Activated naive CD4-positive, alpha-beta T cell treated with anti-CD3 and anti-CD28 coated beads, Interleukin-2, amount 50 U/mL, for 72 hours (primary cell): ENCODE data around the gene ASCL2. TPM values are rescaled to one million over a fixed set of nuclear protein-coding genes. Genes with fewer than 3 reads are reported as not detected.

Experiments
- ATAC-seq, 2 donors: fragments of 150-1000 bp; cut with Tn5 transposase; 2 replicates each; pipeline ENCODE4 v1.10.0; 2021; ENCODE audit warnings: mild to moderate bottlenecking in 2 of 2, moderate library complexity in 2 of 2
- DNase-seq, 2 donors: peaks; one replicate each; pipeline ENCODE4 v3.0.0; 2021 to 2022; ENCODE audit warnings: low spot score in 2 of 2
- H3K27ac Mint-ChIP-seq, 2 donors: one replicate each; pipeline ENCODE4 v1.8.0; 2022; ENCODE audit warnings: mild to moderate bottlenecking in 2 of 2, mixed read lengths in 2 of 2
- H3K36me3 Mint-ChIP-seq, 2 donors: one replicate each; pipeline ENCODE4 v1.8.0; 2022; ENCODE audit warnings: mixed read lengths in 2 of 2
- H3K9me3 Mint-ChIP-seq, 2 donors: one replicate each; pipeline ENCODE4 v1.8.0; 2022; ENCODE audit warnings: mixed read lengths in 2 of 2
- total RNA-seq, 2 donors: library from RNA; stranded (reverse); gene quantifications; one replicate each; pipeline ENCODE4 v1.2.3, GENCODE V29; 2022

ASCL2 gene
- total RNA-seq, 2 donors from 2014 or later = 8.7 TPM; not detected in 1

DNA sequence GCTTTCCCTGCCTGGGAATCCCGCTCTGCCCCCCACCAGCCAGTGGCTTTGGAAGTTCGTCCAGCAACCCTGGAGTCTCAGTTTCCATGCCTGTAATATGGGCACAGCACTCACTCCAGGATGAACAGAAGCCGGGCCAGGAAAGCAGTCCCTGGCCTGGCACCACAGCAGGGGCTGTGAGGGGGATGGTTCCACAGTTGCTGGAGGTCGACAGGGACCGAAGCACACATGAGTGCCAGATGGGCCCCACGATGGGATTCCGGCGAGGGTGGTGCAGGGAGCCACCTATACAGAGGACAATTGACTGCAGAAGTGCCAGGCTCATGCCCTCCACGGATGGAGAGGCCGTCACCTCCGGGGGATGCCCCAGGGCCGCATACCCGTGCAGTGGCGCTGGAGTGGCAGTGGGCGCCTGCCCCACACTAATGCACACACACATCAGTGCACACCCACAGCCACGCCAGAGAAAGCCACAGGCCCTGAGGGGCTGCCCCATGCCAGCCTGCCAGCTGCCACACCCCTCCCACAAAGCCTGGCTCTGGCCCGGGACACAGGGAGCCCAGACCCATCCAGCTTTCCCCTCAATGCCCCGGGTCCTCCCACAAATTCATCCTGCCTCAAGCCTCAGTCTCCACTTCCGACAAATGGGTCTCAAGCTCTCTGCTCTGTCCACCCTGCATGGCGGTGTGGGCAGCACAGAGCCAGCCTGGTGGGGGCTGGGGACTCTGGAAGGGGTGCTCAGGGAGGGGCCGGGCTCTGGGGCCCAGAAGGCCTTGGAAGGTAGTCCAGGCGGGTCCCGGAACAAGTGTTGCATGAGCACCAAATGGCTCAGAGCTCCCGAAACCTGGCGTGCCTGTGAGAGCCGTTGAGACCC, 9.7 kb downstream of the ASCL2 start:
- Mint-ChIP-seq H3K36me3 (no peaks in the 10 kb centered on the region), H3K27ac (no peak overlapping the region), H3K9me3 (no peaks in the 10 kb centered on the region)
- peak in 1 of 2 donors; percentile 51 for DNase-seq
- ATAC-seq = no peak

DNA sequence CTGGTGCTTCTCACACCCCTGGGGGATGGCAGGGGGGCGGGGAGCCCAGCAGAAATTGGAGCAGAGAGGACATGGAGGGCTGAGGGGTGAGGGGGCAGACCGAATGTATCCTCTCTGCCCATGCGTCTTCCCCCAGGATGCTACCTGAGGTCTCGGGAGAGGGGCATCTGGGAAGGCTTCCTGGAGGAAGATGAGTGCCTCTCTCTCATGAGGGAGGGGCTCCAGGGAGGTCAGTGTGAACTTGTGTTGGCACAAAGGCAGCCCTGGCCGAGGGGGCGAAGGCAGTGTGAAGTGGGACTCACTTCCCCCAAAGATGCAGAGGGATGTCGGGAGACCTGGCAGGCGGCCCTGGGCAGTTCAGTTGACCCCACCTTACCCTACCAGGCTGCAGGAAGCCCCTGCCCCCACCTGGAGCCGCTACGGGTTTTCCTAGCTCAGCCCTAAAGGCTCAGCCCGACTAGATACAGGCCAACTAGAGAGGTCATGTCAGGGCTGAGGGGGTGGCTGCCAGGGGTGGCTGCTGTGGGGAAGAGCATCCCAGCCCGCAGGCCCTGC, 10.4 kb downstream of the ASCL2 start:
- no peaks in the 10 kb centered on the region for H3K36me3 Mint-ChIP-seq
- no peak for ATAC-seq
- no peak overlapping the region for H3K27ac Mint-ChIP-seq
- DNase-seq = peak in 1 of 2 donors; percentile 47
- no peaks in the 10 kb centered on the region for H3K9me3 Mint-ChIP-seq

DNA sequence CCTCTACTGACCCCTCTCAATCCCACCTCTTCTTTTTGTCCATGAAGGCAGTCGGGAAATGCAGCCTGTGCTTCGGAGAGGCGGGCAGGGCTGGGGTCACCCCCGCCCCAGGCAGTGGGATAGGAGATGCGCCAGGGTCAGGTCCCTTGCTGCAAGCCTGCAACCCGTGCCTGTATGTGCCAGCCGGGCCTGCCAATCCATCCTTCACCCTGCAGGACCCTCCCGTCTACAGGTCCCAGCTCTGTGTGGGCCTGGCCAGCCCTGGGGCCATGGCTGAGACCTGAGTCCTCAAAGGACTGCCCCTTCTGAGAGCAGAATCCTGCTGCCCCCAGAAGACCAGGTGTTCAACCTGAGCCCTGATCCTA, 10.9 kb downstream of the ASCL2 start:
- DNase-seq = peak in 1 of 2 donors; percentile 50
- Mint-ChIP-seq H3K27ac (no peak overlapping the region), H3K36me3 (no peaks in the 10 kb centered on the region), H3K9me3 (no peaks in the 10 kb centered on the region)
- no peak for ATAC-seq

DNA sequence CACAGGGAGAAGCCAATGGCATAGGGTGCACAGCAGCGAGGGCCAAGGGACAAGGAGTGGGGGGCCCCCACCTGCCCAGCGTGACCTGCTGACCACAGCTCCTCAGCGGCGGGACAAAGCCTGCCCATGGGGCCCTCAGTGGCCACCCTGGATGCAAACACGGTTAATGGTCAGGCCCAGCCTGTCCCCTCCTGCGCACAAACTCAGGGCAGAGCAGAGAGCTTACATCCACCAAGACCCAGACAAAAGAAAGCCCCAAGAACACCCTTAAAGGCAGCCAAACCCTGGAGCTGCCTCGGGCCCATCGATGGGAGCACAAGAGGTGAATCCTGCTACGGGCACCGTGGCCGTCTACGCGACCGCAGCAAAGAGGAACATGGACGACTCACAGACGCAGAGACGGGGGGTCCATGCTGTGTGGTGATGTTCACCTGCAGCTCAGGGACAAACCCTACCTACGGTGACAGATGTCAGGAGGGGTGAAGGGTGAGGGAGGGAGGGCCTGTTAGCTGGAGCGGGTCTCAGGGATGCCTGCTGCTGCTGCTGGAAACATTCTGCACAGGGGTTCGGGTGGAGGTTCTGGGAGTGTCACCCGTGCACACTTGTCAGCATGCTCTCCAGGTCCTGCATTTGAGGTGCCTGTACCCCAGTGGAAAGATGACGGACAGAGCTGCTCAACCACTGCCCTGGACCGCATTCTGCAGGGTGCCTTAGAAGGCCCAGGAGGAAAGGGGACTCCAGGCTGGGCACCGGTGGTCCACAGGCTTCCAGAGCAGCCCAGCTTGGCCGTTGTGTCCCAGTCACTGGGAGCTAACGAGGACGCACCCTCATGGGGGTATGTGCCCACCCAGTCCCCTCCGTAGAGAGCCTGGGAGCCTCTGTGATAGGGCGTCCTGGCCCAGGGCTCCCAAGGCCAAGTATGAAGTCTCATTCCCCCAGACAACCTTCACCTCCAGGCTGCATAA, 11.6 kb downstream of the ASCL2 start:
- H3K36me3 Mint-ChIP-seq = no peaks in the 10 kb centered on the region
- peak in 1 of 2 donors; percentile 42 for DNase-seq
- H3K9me3 Mint-ChIP-seq = no peaks in the 10 kb centered on the region
- H3K27ac Mint-ChIP-seq = no peak overlapping the region
- no peak for ATAC-seq

DNA sequence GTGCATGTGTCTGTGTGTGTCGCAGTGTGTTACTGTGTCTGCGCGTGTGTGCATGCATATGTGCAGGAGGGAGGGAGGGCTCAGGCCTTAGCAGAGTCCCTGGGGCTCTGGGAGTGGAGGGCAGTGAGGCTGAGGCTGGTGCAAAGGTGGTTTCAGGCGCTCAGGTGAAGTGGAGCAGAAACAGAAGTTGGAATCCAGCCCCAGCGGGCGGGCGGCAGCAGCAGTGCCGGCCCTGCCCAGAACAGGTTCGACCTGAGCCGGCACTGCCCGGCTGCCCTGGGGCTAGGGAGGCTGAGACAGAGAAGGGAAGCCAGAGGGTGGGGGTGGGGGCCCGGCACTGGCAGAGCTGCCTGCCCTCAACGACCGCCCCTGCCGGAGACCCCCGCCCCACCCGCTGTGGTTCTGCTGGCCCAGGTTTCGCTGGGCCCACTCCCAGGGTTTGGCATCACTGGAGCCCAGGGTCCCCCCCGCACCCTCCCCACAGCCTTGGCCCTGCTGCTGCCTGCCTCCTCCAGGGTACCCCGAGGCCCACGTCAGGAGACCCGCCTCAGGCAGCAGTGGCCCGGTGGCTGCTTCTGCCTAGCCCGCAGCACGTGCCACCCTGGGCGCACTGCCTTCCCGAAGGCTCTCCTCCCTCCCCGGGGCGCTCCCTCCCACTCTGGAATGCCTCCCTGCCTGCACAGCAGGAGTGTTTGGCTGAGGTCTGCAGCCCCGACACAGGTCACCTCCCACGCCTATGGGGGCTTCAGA, 13.3 kb downstream of the ASCL2 start:
- DNase-seq (peak in 1 of 2 donors; percentile 46), ATAC-seq (no peak)
- no peak overlapping the region for H3K27ac Mint-ChIP-seq
- no peaks in the 10 kb centered on the region for H3K36me3 Mint-ChIP-seq
- no peaks in the 10 kb centered on the region for H3K9me3 Mint-ChIP-seq

DNA sequence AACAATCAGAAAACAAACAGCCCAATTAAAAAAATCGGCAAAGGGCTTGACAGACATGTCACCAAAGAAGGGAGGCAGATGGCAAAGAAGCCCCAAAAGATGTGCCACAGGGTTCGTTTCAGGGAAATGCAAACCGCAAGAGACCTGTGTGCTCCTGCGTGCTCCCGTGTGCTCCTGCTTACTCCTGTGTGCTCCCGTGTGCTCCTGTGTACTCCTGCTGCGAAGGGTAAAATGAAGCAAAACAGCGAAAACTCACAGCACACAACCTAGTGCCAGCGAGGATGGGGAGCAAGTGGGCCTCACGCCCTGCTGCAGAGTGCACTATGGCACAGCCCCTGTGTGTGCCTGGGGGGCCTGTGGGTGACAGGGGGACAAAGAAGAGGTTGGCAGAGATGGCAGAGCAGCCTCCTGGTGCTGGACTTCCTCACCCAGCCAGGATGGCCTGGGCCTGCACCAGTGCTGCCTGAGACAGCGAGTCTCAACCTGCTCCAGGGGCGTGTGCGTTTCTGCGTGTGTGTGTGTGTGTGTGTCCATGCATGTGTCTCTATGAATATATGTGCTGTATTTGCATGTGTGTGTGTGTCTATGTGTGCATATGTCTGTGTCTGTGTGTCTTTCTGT, 14.0 kb downstream of the ASCL2 start:
- no peaks in the 10 kb centered on the region for H3K36me3 Mint-ChIP-seq
- H3K9me3 Mint-ChIP-seq = no peaks in the 10 kb centered on the region
- H3K27ac Mint-ChIP-seq = no peak overlapping the region
- DNase-seq (peak in 1 of 2 donors; percentile 33), ATAC-seq (no peak)

DNA sequence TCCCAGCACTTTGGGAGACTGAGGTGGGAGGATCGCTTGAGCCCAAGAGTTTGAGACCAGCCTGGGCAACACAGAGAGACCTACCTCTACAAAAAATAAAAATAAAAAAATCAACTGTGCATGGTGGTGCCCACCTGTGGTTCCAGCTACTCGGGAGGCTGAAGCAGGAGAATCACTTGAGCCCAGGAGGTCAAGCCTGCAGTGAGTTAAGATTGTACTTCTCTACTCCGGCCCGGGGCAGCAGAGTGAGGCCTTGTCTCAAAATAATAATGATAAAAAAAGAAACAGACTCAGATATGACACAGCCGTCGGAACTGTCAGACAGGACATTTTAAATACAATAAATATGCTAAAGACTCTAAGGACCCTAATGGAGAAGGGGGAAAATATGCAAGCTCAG, 18.4 kb downstream of the ASCL2 start:
- no peaks in the 10 kb centered on the region for H3K9me3 Mint-ChIP-seq
- no peaks in the 10 kb centered on the region for H3K36me3 Mint-ChIP-seq
- ATAC-seq (no peak), DNase-seq (no peak)
- H3K27ac Mint-ChIP-seq = no peak overlapping the region

DNA sequence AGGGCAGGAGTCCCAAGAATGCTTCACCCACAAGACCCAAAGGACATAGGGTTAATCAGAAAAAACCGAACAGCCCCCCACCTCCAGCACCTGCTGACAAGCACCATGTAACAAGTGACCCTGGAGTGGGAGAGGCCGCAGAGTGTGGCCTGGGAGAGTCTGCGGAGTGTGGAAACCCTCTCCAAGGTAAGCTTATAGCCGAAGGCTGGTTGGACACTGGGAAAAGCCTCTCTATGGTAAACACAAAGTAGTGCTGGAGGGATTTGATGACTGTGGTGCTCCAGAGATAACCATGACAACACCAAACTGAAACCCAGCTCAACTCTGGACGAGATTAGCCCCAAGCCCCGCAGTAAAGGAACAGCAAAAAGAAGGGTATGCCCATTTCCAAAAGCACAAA, 19.2 kb downstream of the ASCL2 start:
- no peak overlapping the region for H3K27ac Mint-ChIP-seq
- no peaks in the 10 kb centered on the region for H3K36me3 Mint-ChIP-seq
- ATAC-seq (no peak), DNase-seq (no peak)
- no peaks in the 10 kb centered on the region for H3K9me3 Mint-ChIP-seq

DNA sequence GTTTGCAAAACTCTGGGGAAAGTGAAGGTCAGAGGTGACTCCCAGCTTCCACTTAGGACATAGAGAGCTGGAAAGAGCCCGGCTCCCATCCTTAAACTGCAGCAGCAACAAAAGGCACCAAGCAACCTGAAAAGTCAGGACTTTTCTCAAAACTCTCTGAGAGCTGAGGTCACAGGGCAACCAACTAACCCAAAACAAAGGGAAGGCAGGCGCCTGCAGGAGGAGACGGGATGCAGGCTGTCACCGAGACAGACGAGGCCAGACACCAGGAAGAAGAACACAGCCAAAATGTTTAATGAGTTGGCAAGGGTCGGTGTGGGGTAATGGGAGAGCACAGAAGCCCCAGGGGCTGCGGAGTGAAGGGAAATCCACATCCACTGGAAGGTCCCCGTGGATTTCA, 19.9 kb downstream of the ASCL2 start:
- H3K27ac Mint-ChIP-seq = no peak overlapping the region
- H3K36me3 Mint-ChIP-seq = no peaks in the 10 kb centered on the region
- no peak for ATAC-seq
- DNase-seq = no peak
- H3K9me3 Mint-ChIP-seq = no peaks in the 10 kb centered on the region

DNA sequence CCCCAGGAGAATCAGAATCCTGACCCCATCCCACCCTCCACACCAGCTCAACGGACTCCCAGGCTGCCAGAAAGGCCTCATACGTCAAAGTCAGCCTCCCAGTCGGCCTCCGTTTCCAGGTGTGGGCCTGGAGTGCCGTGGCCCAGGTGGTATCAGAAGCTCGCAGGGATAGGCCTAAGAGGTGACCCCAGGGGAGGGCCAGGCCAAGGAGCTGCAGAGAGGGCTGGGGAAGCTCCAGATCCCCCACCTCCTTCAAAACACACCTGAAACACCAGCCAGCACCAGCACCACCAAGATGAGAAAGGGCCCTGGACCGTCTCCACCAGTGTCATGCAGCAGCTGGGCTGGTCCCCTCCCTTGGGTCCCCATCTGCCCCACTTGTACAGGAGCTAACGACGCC, 20.3 kb downstream of the ASCL2 start:
- Mint-ChIP-seq H3K9me3 (no peaks in the 10 kb centered on the region), H3K36me3 (no peaks in the 10 kb centered on the region), H3K27ac (no peak overlapping the region)
- DNase-seq (peak in 1 of 2 donors; percentile 18), ATAC-seq (no peak)

DNA sequence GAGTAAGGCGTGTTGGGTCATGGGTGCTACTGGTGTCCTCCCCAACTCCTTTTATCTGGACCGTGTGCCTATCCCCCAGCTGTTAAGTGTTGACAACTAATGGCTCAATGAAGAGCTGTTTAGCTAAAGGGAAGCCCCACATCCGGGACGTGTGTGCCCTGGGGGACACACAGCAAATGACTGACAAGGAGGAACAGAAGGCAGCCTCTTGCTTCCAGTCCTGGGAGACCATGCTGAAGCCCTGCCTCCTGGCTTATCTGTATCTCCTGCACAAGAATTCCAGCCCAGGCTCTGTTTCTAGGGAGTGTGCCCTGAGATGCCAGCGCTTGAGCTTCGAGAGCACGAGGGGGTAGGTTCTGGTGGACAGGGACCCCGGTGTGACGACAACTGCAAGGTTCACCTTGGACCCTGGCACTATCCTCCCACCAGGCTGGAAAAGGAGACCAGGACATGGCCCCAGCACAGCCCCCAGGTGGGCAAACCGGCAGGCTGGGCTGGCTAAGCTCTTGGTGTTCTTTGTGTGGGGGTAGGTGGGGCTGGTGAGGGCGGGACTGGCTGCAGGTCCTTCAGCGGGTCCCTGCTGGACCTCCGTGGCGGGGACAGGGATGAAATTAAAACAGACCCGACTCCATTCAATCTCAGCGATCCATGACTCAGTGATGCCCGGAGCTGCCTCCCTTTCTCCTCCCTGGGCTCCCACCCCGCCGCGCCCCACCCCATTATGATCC, 21.0 kb downstream of the ASCL2 start:
- DNase-seq = peak in 1 of 2 donors; percentile 37
- no peaks in the 10 kb centered on the region for H3K36me3 Mint-ChIP-seq
- no peak for ATAC-seq
- no peak overlapping the region for H3K27ac Mint-ChIP-seq
- no peaks in the 10 kb centered on the region for H3K9me3 Mint-ChIP-seq

DNA sequence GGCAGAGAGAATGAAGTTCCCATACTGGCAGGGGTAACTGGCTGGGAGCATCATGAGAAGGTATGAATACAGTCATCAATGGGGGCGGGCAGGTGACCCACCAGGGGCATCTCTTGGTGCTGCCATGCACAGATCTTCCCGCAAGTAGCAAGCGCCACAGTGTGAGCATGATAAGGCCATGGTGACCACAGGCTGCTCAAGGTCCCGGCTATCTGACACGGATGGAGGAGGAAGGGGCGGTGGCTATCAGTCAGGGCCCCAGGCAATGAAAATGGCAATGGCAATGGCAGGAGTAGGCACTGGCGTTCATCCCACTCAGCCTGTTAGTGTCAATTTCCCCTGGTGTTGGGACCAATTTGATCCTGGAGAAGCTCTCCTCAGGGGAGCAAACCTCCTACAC, 21.6 kb downstream of the ASCL2 start:
- Mint-ChIP-seq H3K36me3 (no peaks in the 10 kb centered on the region), H3K27ac (no peak overlapping the region), H3K9me3 (no peaks in the 10 kb centered on the region)
- DNase-seq (peak in 1 of 2 donors; percentile 26), ATAC-seq (no peak)

DNA sequence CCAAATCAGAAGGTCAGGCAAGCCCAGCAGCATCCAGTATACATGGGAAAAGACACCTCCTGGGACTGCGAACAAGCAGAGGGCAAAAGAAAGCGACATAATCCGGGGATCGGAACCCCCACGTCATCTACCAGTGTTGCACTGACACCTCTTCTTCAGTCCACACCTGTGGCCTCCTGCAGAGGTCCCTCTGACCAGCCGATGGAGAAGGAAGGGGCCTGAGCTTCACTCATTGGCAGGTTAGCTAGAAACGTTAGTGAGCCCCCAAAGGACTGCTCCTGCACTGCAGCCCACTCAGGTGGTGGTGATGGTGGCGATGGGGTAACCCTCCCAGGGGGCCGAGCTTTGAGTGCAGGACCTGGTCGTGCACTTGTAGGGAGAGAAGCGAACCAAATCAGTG, 22.1 kb downstream of the ASCL2 start:
- H3K27ac Mint-ChIP-seq = peak overlapping the region in 1 of 2 donors; percentile 36
- no peak for ATAC-seq
- DNase-seq = no peak
- no peaks in the 10 kb centered on the region for H3K36me3 Mint-ChIP-seq
- no peaks in the 10 kb centered on the region for H3K9me3 Mint-ChIP-seq

DNA sequence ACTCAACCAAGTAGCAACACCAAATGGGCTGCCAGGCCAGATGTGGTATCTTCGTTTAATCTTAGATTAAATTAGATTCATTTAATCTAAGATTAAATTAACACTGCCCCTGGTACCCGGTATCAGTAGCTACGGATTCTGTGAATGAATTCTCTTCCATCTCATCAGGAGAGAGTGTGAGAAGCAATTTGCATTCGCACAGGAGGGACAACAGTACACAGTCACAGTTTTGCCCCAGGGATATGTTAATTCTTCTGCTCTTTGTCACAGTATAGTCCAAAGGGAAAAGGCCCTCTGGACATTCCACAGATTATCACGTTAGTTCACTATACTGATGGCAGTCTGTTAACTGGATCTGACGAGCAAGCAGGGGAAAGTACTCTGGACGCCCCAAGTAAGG, 22.9 kb downstream of the ASCL2 start:
- Mint-ChIP-seq H3K27ac (no peak overlapping the region), H3K36me3 (no peaks in the 10 kb centered on the region), H3K9me3 (peaks cover 5% of the 10 kb centered on the region in 2 donors)
- ATAC-seq (no peak), DNase-seq (no peak)

DNA sequence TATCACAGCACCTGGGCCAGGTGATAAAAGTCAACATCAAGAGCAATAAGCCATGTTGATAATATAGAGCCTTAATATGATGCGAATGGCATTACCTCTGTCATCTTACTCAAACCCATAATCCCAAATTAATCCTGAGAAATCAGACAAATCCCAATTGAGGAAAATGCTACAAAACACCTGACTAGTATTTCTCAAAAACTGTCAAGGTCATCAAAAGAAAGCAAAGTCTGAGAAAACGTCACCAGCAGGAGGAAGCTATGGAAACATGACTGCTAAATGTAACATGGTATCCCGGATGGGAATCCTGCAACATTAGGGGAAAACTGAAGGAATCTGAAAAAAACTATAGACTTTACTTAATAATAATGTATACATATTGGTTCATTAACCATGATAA, 29.6 kb downstream of the ASCL2 start:
- no peak overlapping the region for H3K27ac Mint-ChIP-seq
- H3K36me3 Mint-ChIP-seq = no peaks in the 10 kb centered on the region
- H3K9me3 Mint-ChIP-seq = peaks cover 9 to 13% of the 10 kb centered on the region in 2 donors
- DNase-seq (no peak), ATAC-seq (no peak)
